Amniotic stem cell (primary cell): ENCODE measurements around the gene CLEC4F.
"Not testable (repeated sequence)": the region's sequence is repeated elsewhere in the genome, so short reads cannot be mapped to it uniquely, and the experiment has no call there.

Source experiments
- DNase-seq: peaks from one replicate; lab custom pipeline; 2025; lab: John Stamatoyannopoulos, UW

The CLEC4F gene

GRCh38 chr2:70826696-70827350 lies 6.4 kb upstream of the CLEC4F start:
- DNase-seq, result no peak

- DNase-seq, result no peak
Measured at GRCh38 chr2:70823249-70823648, 2.9 kb upstream of the CLEC4F start.

GRCh38 chr2:70822843-70823242 lies 2.4 kb upstream of the CLEC4F start:
- DNase-seq, result no peak

- no peak for DNase-seq
Measured at GRCh38 chr2:70817284-70817954, 3.0 kb downstream of the CLEC4F start.

GRCh38 chr2:70816726-70817125 lies 3.7 kb downstream of the CLEC4F start:
- DNase-seq, result no peak

- DNase-seq, result no peak
Measured at GRCh38 chr2:70808983-70809958, 11.1 kb downstream of the CLEC4F start.

- no peak for DNase-seq
Measured at GRCh38 chr2:70807828-70808118, 12.6 kb downstream of the CLEC4F start.

GRCh38 chr2:70807102-70807827 lies 13.1 kb downstream of the CLEC4F start:
- DNase-seq, result no peak

- DNase-seq, result no peak
Measured at GRCh38 chr2:70806620-70807019, 13.8 kb downstream of the CLEC4F start.

GRCh38 chr2:70806013-70806412 lies 14.4 kb downstream of the CLEC4F start:
- DNase-seq, result no peak

- no peak for DNase-seq
Measured at GRCh38 chr2:70801607-70802263, 18.7 kb downstream of the CLEC4F start.

- DNase-seq, result no peak
Measured at GRCh38 chr2:70799706-70800105, 20.7 kb downstream of the CLEC4F start.

GRCh38 chr2:70797996-70798395 lies 22.4 kb downstream of the CLEC4F start:
- DNase-seq, result not testable (repeated sequence)

- no peak for DNase-seq
Measured at GRCh38 chr2:70797506-70797905, 22.9 kb downstream of the CLEC4F start.

GRCh38 chr2:70796262-70796661 lies 24.1 kb downstream of the CLEC4F start:
- DNase-seq, result no peak

- DNase-seq, result no peak
Measured at GRCh38 chr2:70795164-70795995, 25.0 kb downstream of the CLEC4F start.

GRCh38 chr2:70793450-70793849 lies 26.9 kb downstream of the CLEC4F start:
- DNase-seq, result no peak

GRCh38 chr2:70790136-70790828 lies 30.1 kb downstream of the CLEC4F start, which contains the start of gene FIGLA:
FIGLA (minus strand) TSS chr2:70790643; CDS start chr2:70790638, 5 bp downstream.
- no peak for DNase-seq

GRCh38 chr2:70789304-70790135 lies 30.9 kb downstream of the CLEC4F start:
- DNase-seq, result no peak
